Adipocyte (in vitro differentiated cells): ENCODE data around the gene IGSF3.
"Not testable (repeated sequence)": the region's sequence is repeated elsewhere in the genome, so short reads cannot be mapped to it uniquely, and the experiment has no call there.

ENCODE experiments used
- DNase-seq: peaks from one replicate; pipeline ENCODE4 v3.0.0-alpha.2; 2015; ENCODE audit warnings: low read depth
- H3K27me3 ChIP-seq: replicated peaks from 2 replicates; pipeline ENCODE4 v1.7.0; 2013; ENCODE audit warnings: mild to moderate bottlenecking, low read length, moderate library complexity; ENCODE audit not compliant: control insufficient read depth, insufficient read depth
- H3K36me3 ChIP-seq: 2 replicates; pipeline ENCODE4 v1.7.0; 2013; ENCODE audit warnings: low read length, mild to moderate bottlenecking, moderate library complexity; ENCODE audit not compliant: control insufficient read depth, insufficient read depth, severe bottlenecking
- H3K4me1 ChIP-seq: 2 replicates; pipeline ENCODE4 v1.7.0; 2013; ENCODE audit warnings: mild to moderate bottlenecking, low read length, moderate library complexity; ENCODE audit not compliant: control insufficient read depth, insufficient read depth
- H3K4me3 ChIP-seq: 2 replicates; pipeline ENCODE4 v1.7.0; 2013; ENCODE audit warnings: mild to moderate bottlenecking, low read length, moderate library complexity
- H3K9ac ChIP-seq: 2 replicates; pipeline ENCODE4 v1.7.0; 2013; ENCODE audit warnings: mild to moderate bottlenecking, low read length, moderate library complexity
- H3K9me3 ChIP-seq: 2 replicates; pipeline ENCODE4 v1.7.0; 2013; ENCODE audit warnings: mild to moderate bottlenecking, low read length, moderate library complexity; ENCODE audit not compliant: control insufficient read depth

Gene IGSF3

DNA sequence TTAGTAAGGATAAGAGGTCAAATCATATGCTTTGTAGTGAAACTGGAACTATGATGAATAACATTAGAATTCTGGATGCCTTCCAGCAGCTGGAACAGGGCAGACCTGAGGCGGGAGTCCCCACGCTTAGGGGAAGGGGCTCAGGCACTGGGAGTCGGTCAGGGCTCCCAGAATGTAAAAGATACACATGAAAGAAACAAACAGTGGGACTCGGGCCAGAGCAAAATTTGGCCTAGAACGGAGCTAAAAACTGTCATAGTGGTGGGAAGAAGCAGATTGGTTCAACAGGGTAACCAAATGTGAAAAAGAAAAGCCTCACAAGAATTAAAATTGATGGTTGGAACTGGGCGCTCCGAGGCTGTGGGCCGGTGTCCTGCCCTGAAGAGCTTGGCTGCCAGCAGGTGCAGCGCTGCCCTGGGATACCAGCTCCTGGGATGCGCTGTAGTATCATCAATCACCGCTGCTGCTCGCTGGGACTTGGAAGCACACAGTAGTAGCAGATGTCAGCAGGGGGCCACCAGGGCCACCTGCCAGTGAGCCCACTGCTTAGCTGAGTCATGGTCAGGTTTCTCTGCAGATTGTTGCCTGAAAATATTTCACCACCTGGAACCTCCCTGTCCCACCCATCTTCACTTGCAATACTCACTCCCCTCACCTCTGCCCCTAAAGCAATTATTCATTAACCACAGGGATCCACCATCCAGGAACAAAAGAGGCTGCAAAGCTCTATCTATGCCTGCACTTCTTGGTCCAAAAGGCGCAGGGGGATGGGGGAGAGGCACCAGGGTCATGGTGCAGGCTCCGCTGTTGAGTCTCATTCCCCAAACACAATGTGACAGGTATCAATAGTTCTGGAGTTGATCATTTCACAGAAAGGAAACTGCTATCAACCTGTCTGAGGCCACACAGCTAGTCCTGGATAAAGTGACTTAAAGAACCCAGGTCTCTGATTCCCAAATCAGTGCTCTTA, 24.9 kb downstream of the IGSF3 start:
- not testable (repeated sequence) for H3K36me3 ChIP-seq, H3K4me1 ChIP-seq, H3K9ac ChIP-seq, H3K27me3 ChIP-seq, H3K9me3 ChIP-seq, DNase-seq, H3K4me3 ChIP-seq

DNA sequence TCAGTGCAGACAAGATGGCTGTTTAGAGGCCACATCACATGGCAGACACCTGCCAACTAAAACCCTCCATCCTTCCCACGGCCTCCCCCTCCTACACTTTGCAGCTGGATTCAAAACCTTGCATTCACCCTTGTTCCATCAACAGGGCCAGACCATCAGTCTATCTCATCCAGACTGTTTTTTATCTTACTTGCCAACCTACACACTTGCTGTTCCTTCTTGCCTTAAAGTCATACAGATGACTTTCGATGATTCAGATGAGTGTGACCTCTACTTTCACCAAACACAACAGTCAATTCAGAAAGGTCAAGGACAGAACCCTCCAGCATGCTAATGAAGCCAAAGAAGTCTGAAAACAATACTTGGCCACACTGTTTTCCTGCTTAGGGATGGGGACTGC, 29.9 kb downstream of the IGSF3 start:
- not testable (repeated sequence) for H3K4me1 ChIP-seq, H3K27me3 ChIP-seq, DNase-seq, H3K9me3 ChIP-seq, H3K4me3 ChIP-seq, H3K9ac ChIP-seq, H3K36me3 ChIP-seq

DNA sequence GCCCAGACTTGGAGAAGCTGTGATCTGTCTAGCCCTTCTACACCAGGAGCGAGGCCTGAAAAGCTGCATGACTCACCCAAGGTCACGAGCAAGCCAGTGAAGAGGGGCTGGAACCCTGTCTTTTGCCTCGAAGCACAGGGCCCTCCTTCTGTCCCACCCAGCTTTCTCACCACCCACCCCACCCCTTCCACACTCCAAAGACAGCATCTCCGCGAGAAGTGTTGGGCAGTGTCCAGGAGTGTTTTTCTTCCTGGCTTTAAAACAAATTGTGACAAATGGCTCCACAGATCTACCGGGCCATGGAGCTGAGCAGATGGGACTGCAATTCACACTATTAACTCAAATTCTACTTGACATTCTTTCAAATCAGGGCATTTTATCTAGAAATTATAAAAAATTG, 30.9 kb downstream of the IGSF3 start:
- not testable (repeated sequence) for H3K9ac ChIP-seq, DNase-seq, H3K36me3 ChIP-seq, H3K27me3 ChIP-seq, H3K4me3 ChIP-seq, H3K9me3 ChIP-seq, H3K4me1 ChIP-seq

DNA sequence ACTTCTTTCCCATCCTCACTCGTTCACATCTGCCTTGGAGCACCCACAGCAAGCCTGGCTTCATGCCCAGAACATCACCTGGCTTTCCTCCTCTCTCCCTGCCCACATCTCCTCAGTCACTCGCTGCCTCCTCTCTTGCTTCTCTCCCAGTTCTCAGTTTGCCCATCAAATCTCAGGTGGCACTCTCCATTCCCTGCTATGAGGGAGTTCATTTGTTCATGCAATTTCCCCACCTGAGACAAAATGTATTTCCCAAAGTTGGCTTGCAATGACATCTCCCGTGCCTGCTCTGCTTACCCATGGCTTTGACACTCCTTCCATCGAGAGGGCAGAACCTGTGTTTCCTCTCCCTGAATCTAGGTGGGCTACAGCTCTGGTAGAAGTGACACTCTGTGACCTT, 33.1 kb downstream of the IGSF3 start:
- not testable (repeated sequence) for DNase-seq

DNA sequence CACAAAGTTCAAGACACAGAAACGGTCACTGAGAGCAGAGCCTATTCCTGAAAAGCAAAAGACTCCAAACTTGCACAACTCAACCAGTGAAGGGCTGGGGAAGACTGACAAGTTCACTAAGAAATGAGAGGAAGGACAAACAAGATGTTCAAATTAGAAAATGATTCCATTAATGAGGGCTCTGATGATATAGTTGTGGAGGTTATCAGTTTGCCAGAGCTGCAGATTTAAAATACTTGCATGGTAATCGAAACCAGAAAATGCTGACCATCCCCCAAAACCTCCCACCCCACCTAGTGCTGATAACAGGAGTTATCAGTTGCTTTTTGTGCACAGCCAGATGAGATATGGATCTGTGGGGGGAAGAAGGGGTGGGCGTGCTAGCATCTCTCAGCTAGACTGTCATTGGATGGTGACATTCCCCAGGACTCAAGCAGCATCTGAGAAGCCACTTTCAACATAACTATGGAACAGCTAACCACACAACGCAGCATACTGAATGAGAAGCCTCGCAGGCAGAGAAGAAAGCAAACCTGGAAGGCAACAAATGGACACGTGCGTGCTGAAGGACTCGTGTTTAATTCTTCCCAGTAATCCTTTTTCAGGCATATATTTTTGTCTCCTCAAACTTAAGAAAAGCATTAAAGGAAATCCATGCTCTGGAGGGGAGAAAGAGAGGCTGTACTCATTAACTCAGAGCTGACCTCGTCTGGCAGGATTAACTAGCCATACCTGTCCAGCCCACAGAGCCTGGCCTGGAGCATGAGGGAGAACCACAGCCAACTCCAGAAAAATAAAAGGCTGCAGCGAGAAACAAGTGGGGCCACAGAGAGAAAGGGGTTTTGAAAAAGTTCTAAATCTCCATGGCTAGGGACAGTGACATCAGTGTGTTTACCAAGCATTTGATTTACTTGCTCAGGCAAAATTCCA, 35.3 kb downstream of the IGSF3 start:
- H3K9me3 ChIP-seq, DNase-seq, H3K27me3 ChIP-seq, H3K36me3 ChIP-seq, H3K4me1 ChIP-seq, H3K9ac ChIP-seq, H3K4me3 ChIP-seq: not testable (repeated sequence)

More for the DNA sequence above, 33.1 kb downstream of the IGSF3 start:
- not testable (repeated sequence) for H3K9ac ChIP-seq, H3K36me3 ChIP-seq, H3K9me3 ChIP-seq, H3K27me3 ChIP-seq, H3K4me1 ChIP-seq, H3K4me3 ChIP-seq

DNA sequence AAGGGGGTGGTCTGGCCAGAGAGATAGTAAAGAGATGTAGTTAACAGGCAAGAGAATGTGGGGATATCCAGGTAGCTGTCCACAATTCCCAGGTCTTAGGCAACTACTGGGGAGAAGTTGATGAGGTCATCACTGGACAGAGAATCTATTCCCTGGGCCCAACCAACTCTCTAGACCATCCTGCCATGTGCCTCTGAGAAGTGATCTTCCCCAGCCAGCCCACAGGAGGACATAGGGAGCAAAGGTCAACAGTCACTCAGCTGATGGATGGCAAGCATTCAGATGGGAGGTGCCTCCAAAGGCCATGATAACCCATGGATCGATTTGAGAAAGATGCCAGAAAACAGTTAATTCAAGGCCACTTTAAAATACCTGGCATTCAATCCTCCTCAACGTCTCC, 36.0 kb downstream of the IGSF3 start:
- not testable (repeated sequence) for H3K4me3 ChIP-seq, H3K9ac ChIP-seq, H3K36me3 ChIP-seq, DNase-seq, H3K27me3 ChIP-seq, H3K4me1 ChIP-seq, H3K9me3 ChIP-seq

DNA sequence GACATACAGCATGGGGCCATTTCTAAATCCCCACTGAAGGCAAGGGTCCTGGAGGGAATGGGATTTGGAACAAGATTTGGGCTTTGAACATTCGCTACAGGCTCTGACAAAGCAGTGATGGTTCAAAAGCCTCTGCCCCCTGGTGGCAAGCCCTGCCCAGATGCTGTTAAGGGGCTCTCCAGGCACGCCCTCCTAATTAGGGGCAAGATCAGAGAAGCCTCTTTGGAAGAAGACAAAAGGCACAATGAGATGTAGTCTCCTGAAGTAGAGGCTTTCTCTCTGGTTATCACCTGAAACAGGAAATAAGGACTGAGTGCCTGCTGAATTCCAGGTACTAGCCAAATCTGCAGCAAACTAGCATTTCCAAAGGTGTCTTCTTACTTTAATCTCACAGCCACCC, 37.5 kb downstream of the IGSF3 start:
- not testable (repeated sequence) for H3K9ac ChIP-seq, H3K4me3 ChIP-seq, H3K9me3 ChIP-seq, H3K36me3 ChIP-seq, DNase-seq, H3K27me3 ChIP-seq, H3K4me1 ChIP-seq

DNA sequence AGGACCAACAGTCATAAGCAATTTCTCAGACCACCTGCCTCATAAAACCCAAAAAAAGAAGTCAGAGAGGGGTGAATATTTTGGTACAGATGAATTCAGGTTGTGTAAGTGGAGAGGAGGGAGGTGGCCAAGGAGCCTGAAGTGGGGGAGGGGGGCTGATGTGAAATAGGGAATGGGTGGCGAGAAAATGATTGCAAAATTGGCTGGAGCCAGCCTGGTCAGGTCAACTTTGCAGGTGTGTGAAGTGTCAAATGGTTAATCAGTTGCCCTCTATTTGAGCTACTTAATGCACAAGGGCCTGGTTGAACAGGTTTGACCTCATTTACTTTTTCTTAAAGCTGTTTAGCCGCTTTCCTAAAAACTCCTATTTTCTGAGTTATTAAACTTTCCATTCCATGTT, 38.1 kb downstream of the IGSF3 start:
- not testable (repeated sequence) for H3K9ac ChIP-seq, H3K9me3 ChIP-seq, H3K4me3 ChIP-seq, H3K36me3 ChIP-seq, DNase-seq, H3K4me1 ChIP-seq, H3K27me3 ChIP-seq

DNA sequence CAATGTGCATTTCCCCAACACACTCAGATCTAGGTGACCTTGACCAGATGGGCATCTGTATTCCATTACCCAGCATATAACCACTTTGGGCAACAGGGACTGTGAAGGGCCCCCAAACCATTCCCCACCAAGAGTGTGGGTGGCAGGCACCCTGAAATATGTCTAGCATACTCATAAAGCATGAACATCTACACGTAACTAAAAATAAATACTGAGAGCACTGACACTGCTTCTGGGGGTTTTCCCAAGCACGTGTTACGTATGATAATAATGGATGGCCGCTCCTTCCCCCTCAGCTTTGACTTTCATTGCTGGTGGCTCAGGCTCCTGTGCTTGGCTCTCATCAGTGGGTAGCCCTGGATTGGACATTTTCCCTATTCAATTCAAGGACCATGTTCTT, 39.1 kb downstream of the IGSF3 start:
- H3K36me3 ChIP-seq: no peaks in the 10 kb centered on the region
- H3K4me1 ChIP-seq: no peaks in the 10 kb centered on the region
- H3K27me3 ChIP-seq: no peaks in the 10 kb centered on the region
- DNase-seq: no peak
- no peaks in the 10 kb centered on the region for H3K9me3 ChIP-seq
- H3K9ac ChIP-seq: no peak overlapping the region
- H3K4me3 ChIP-seq: no peak overlapping the region

DNA sequence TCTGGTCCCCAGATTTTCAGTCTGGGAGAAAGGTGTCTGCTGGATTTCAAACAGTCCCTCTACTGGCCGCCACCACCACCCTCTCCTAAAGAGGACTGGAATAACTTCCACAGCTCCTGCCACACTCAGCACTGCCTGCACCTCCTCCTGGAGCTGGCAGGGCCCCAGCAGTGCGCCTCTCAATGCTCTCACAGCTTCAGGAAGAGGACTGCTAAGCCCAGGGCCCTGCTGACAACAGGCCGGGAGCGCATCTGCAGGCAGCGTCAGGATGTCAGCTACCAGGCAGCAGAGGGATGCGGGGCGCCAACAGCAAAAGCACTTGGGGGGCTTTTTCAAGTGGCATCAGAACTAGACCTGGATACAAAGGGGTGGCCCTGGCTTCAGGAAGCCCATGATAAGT, 40.2 kb downstream of the IGSF3 start:
- H3K27me3 ChIP-seq, H3K4me3 ChIP-seq, H3K9ac ChIP-seq, H3K9me3 ChIP-seq, H3K36me3 ChIP-seq, H3K4me1 ChIP-seq: not testable (repeated sequence)
- DNase-seq: peak; percentile 17

DNA sequence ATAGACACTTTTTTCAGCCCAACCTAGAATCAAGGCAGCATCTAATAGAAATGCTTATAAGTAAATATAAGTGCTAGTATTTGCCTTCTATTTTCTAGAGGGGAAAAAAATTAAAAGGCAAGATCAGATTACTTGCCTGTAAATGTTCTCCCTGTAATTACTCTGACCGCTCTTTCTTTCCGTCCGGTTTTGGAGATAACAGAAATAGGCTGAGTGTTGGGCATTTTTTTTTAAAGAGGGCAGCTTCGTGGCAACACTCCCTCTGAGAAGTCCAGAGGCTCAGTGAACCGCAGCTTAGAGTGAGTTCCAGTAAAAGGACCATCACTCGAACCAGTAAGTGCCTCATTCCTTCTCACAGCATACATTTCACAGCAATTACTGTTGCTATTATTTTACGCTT, 40.6 kb downstream of the IGSF3 start:
- H3K36me3 ChIP-seq, H3K4me1 ChIP-seq, H3K9ac ChIP-seq, H3K4me3 ChIP-seq, H3K9me3 ChIP-seq, H3K27me3 ChIP-seq: not testable (repeated sequence)
- DNase-seq: peak; percentile 11
